Naive B cell (primary cell): ENCODE results near the gene PGA3. TPM values are rescaled to one million over a fixed set of nuclear protein-coding genes. Genes with fewer than 3 reads are reported as not detected.
A peak's percentile ranks its signal among the peaks of the same experiment; 100 is the strongest.
"Not testable (repeated sequence)": the region's sequence is repeated elsewhere in the genome, so short reads cannot be mapped to it uniquely, and the experiment has no call there.

Experiments used
- ATAC-seq, 2 donors: fragments of 150-1000 bp; cut with Tn5 transposase; 2 replicates each; pipeline ENCODE4 v1.10.0; 2021; ENCODE audit warnings: low read depth in 2 of 2, mild to moderate bottlenecking in 2 of 2, moderate library complexity in 2 of 2
- DNase-seq: peaks from one replicate; pipeline ENCODE4 v3.0.0; 2022
- H3K27ac Mint-ChIP-seq, 6 donors: one replicate each; pipeline ENCODE4 v1.8.0; 2020 to 2022; ENCODE audit warnings: mild to moderate bottlenecking in 6 of 6, mixed read lengths in 6 of 6, moderate library complexity in 5 of 6, inconsistent platforms in 2 of 6
- H3K27me3 Mint-ChIP-seq, 3 donors: one replicate each; pipeline ENCODE4 v1.8.0; 2021 to 2022; ENCODE audit warnings: mixed read lengths in 3 of 3, mild to moderate bottlenecking in 1 of 3
- H3K36me3 Mint-ChIP-seq, 2 donors: one replicate each; pipeline ENCODE4 v1.8.0; 2020 to 2022; ENCODE audit warnings: mixed read lengths in 2 of 2, inconsistent platforms in 1 of 2, mild to moderate bottlenecking in 1 of 2
- H3K4me1 Mint-ChIP-seq, 3 donors: one replicate each; pipeline ENCODE4 v1.8.0; 2020 to 2022; ENCODE audit warnings: mixed read lengths in 3 of 3, inconsistent platforms in 1 of 3, mild to moderate bottlenecking in 1 of 3, moderate library complexity in 1 of 3
- H3K4me3 Mint-ChIP-seq, 8 donors: one replicate each; pipeline ENCODE4 v1.8.0; 2020 to 2022; ENCODE audit warnings: mild to moderate bottlenecking in 8 of 8, mixed read lengths in 8 of 8, moderate library complexity in 8 of 8, inconsistent platforms in 2 of 8
- H3K9me3 Mint-ChIP-seq, 7 donors: one replicate each; pipeline ENCODE4 v1.8.0; 2020 to 2022; ENCODE audit warnings: mixed read lengths in 7 of 7, mild to moderate bottlenecking in 5 of 7, inconsistent platforms in 2 of 7, moderate library complexity in 1 of 7
- polyA plus RNA-seq, 6 donors: library from polyadenylated mRNA; unstranded; fragments of 300-500 nt; fragmentation: Illumina TruSeq; gene quantifications; one replicate each; pipeline ENCODE4 v1.2.3, GENCODE V29; 2021; ENCODE audit warnings: low read depth in 6 of 6

PGA3 gene
- polyA plus RNA-seq, result not detected

DNA sequence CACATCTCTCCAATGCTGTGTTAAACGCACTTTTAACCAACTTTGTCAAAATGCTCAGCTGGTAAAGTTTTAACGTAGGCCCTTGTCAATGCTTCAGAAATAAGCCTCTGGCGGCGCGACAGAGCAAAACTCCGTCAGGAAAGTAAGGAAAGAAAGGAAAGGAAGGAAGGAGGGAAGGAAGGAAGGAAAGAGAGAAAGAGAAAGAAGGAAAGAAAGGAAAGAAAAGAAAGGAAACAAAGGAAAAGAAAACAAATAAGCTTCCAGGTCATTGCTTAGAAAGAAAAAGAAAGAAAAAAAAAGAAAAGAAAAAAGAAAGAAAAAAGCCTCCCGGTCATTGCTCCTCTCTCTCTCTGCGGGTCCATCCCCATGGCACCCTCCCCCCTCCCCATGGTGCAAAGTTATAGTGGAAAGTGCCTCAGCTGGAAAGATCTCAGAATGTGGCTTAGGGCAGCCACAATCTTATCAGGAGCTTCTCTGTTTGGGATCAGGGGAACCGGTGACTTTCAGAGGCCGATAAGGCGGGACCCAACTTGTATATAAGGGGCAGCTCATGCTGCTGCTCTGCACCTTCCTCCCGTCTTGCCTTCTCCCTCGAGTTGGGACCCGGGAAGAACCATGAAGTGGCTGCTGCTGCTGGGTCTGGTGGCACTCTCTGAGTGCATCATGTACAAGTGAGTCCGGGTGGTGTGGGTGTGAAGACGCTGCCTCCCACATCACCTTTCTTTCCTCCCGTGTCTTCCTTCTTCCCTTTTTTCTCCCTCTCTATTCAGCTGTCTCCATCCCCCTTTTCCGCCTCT, at the start of gene PGA3:
Gene PGA3 (plus strand): TSS at position 566 of the 797 bp plus-strand sequence. CDS start 50 bp downstream, at position 616.
- peak within 1 kb of the TSS in 1 of 6 donors; percentile 33 for H3K27ac Mint-ChIP-seq
- not testable (repeated sequence) for DNase-seq, H3K9me3 Mint-ChIP-seq, ATAC-seq, H3K36me3 Mint-ChIP-seq, H3K4me3 Mint-ChIP-seq, H3K4me1 Mint-ChIP-seq
- peaks cover 9 to 42% (median 19%) of the 10 kb centered on the region in 3 donors for H3K27me3 Mint-ChIP-seq

DNA sequence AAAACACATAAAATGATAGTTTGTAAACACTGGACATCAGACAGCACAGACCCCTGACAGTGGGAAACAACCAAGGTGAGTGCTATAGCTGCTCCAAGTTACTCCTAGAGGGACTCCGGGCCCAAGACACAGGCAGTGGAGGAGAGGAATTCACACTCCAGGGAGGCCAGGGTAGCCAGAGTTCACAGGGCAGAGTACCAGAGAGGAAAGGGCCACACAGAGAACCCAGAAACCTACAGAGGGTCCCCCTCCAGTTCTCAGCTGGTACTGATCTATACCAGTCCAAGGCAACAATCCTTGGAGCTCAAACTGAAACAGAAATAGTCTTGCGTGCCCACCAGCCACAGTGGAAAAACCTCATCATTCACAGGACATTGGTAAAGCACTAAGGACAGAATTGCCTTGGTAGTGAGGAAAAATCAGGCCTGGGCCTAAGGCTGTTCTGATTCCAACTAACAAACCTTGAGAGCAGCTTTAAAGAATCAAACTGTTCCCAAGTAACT, 49.7 kb upstream of the PGA3 start:
- H3K36me3 Mint-ChIP-seq, result peaks cover 17 to 21% of the 10 kb centered on the region in 2 donors
- H3K27ac Mint-ChIP-seq, result no peak overlapping the region
- ATAC-seq, result no peak
- no peak overlapping the region for H3K4me3 Mint-ChIP-seq
- no peak for DNase-seq
- H3K27me3 Mint-ChIP-seq, result no peaks in the 10 kb centered on the region
- H3K9me3 Mint-ChIP-seq, result peaks cover 3 to 21% (median 13%) of the 10 kb centered on the region in 7 donors
- H3K4me1 Mint-ChIP-seq, result peaks cover 30 to 46% (median 31%) of the 10 kb centered on the region in 3 donors

DNA sequence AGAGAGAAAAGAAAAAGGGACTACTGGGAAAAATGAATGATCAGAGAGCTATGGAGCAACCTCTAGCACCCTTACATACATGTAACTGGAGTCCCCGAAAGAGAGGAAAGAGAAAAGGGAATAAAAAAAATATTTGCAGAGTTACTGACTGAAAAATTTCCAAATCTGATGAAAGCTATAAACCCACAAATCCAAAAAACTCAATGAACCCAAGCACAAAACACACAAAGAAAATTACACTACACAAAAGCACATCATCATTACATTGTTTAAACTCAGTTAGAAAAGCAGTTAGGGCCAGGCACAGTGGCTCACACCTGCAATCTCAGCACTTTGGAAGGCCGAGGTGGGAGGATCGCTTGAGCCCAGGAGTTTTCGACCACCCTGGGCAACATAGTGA, 48.8 kb upstream of the PGA3 start:
- peaks cover 17 to 21% of the 10 kb centered on the region in 2 donors for H3K36me3 Mint-ChIP-seq
- ATAC-seq (no peak), DNase-seq (no peak)
- no peak overlapping the region for H3K4me3 Mint-ChIP-seq
- peaks cover 32 to 43% (median 37%) of the 10 kb centered on the region in 3 donors for H3K4me1 Mint-ChIP-seq
- peaks cover 3 to 21% (median 13%) of the 10 kb centered on the region in 7 donors for H3K9me3 Mint-ChIP-seq
- H3K27ac Mint-ChIP-seq, result no peak overlapping the region
- H3K27me3 Mint-ChIP-seq, result no peaks in the 10 kb centered on the region

DNA sequence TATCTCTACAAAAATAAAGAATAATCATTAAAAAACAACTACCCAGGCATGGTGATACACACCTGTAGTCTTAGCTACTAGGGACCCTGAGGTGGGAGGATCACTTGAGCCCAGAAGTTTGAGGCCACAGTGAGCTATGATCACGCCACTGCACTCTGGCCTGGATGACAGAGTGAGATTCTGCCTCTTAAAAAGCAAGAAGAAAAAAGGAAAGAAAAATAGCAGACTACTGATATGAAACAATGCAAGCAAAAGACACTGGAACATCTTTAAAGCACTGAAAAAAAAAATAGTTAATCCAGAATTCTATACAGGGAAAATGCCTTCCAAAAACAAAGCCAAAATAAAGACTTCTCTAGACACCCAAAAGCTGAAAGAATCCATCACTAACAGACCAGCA, 48.0 kb upstream of the PGA3 start:
- no peak for ATAC-seq
- Mint-ChIP-seq H3K4me1 (peaks cover 28 to 39% (median 33%) of the 10 kb centered on the region in 3 donors), H3K27me3 (no peaks in the 10 kb centered on the region), H3K36me3 (peaks cover 17 to 21% of the 10 kb centered on the region in 2 donors), H3K27ac (peak overlapping the region in 2 of 6 donors; percentile 30 to 69), H3K9me3 (peaks cover 3 to 21% (median 13%) of the 10 kb centered on the region in 7 donors), H3K4me3 (peak overlapping the region in 1 of 8 donors; percentile 36)
- DNase-seq, result no peak

DNA sequence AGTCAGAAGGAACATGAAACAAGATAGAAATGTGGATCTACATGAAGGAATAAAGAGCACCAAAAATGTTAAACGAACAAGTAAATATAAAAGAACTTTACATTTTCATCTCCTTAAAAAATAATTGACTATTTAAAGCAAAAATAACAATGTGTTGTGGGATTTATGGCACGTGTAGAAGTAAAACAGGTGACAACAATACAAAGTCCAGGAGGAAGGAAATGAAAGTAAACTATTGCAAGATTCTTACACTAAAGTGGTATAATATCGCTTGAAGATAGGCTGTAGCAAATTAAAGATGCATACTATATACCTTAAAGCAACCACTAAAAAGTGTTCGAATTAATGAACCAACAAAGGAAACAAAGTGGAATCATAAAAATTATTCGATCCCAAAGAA, 47.6 kb upstream of the PGA3 start:
- no peaks in the 10 kb centered on the region for H3K27me3 Mint-ChIP-seq
- ATAC-seq, result no peak

DNA sequence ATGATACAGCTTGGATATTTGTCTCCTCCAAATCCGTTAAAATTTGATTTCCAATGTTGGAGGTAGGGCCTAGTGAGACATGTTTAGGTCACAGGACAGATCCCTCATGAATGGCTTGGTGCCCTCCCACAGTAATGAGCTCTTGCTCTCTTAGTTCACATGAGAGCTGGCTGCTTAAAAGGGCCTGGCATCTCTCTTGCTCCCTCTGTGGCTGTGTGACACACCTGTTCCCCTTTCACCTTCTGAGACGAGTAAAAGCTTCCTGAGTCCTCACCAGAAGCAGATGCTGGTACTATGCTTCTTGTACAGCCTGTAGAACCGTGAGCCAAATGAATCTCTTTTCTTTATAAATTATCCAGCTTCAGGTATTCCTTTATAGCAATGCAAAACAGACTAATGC, 45.6 kb upstream of the PGA3 start:
- peak overlapping the region in 2 of 6 donors; percentile 11 to 72 for H3K27ac Mint-ChIP-seq
- peaks cover 3 to 21% (median 13%) of the 10 kb centered on the region in 7 donors for H3K9me3 Mint-ChIP-seq
- no peak for ATAC-seq
- DNase-seq, result no peak
- H3K4me1 Mint-ChIP-seq, result peaks cover 39 to 51% (median 42%) of the 10 kb centered on the region in 3 donors
- H3K4me3 Mint-ChIP-seq, result peak overlapping the region in 1 of 8 donors; percentile 56
- H3K27me3 Mint-ChIP-seq, result no peaks in the 10 kb centered on the region
- H3K36me3 Mint-ChIP-seq, result peaks cover 17 to 21% of the 10 kb centered on the region in 2 donors

More for the DNA sequence above, 47.6 kb upstream of the PGA3 start:
- Mint-ChIP-seq H3K4me3 (peak overlapping the region in 1 of 8 donors; percentile 36), H3K36me3 (peaks cover 17 to 21% of the 10 kb centered on the region in 2 donors), H3K4me1 (peaks cover 32 to 41% (median 35%) of the 10 kb centered on the region in 3 donors), H3K27ac (peak overlapping the region in 2 of 6 donors; percentile 30 to 62), H3K9me3 (peaks cover 3 to 21% (median 13%) of the 10 kb centered on the region in 7 donors)
- no peak for DNase-seq

DNA sequence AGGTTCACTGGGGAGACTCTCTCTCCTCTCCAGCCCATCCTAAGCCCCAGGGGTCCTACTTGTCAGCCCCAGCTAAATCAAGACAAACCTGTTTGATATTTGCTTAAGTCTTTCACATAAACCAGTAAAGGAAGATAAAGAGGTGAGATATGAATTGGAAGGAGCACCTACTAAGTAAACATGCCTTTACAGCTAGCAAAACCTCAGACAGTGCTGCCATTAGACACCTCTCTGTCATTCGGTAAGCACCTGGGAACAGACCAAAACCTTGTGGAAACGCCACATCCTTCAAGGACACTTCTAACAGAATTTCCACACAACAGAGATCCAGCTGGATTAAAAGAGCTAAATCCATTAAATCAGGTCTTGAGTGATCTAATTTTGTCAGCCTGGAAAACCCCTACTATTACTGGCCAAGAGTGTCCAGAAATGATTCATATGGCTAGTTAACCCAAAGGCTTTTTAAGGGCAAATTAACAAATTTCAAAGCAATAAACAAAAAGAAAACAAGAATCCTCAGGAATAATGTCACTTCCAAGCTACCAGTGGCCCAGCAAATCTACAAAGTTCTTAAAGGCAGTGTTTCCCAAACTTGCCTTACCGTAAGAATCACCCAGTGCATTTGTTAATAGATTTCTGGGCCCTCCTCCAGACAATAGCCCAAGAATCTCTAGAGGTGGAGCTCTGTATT, 44.5 kb upstream of the PGA3 start:
- peak overlapping the region; percentile 34 to 84 (median 52) for H3K27ac Mint-ChIP-seq
- H3K4me1 Mint-ChIP-seq, result peaks cover 47 to 52% (median 48%) of the 10 kb centered on the region in 3 donors
- DNase-seq (no peak), ATAC-seq (no peak)
- peaks cover 17 to 21% of the 10 kb centered on the region in 2 donors for H3K36me3 Mint-ChIP-seq
- no peaks in the 10 kb centered on the region for H3K27me3 Mint-ChIP-seq
- peak overlapping the region in 2 of 8 donors; percentile 56 to 79 for H3K4me3 Mint-ChIP-seq
- H3K9me3 Mint-ChIP-seq, result peaks cover 3 to 21% (median 13%) of the 10 kb centered on the region in 7 donors

DNA sequence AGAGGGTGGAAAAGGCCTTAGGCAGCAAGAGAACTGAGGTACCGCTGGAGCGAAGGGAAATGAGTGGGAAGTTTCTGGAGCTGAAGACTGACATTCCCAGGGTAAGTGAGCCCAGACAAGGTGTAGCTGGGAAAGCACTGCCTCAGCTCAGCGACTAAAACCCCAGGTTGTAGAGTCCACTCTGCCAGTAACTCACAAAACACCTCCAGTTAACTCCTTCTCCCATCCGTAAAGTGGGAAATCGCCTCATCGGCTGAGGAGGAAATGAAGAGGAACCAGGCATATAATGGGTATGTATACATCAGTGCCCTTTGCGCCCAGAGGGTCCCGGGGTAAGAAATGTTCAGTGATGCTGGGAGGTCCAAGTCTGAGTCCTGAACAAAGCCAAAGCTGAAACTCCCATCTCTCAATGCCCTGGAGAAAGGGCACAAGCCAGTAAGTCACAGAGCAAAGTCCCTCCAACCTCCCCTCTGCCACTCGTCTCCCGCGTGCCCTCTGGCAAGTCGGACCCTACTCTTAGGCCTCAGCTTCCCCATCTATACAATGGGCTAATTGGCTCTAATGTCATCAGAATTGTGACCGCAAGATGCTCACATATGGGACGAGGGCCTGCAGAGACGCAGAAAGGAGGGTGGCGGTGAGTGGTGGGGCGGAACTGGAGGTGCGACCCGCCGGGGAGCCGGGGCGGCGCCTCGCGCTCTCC, 42.7 kb upstream of the PGA3 start:
- peak overlapping the region; percentile 88 to 98 (median 96) for H3K27ac Mint-ChIP-seq
- peak overlapping the region; percentile 70 to 92 (median 90) for H3K4me3 Mint-ChIP-seq
- peaks cover 56 to 66% (median 63%) of the 10 kb centered on the region in 3 donors for H3K4me1 Mint-ChIP-seq
- H3K27me3 Mint-ChIP-seq, result no peaks in the 10 kb centered on the region
- H3K9me3 Mint-ChIP-seq, result peaks cover 0 to 4% (median 2%) of the 10 kb centered on the region in 7 donors
- no peak for ATAC-seq
- DNase-seq, result peak; percentile 10
- H3K36me3 Mint-ChIP-seq, result peaks cover 4 to 10% of the 10 kb centered on the region in 2 donors

DNA sequence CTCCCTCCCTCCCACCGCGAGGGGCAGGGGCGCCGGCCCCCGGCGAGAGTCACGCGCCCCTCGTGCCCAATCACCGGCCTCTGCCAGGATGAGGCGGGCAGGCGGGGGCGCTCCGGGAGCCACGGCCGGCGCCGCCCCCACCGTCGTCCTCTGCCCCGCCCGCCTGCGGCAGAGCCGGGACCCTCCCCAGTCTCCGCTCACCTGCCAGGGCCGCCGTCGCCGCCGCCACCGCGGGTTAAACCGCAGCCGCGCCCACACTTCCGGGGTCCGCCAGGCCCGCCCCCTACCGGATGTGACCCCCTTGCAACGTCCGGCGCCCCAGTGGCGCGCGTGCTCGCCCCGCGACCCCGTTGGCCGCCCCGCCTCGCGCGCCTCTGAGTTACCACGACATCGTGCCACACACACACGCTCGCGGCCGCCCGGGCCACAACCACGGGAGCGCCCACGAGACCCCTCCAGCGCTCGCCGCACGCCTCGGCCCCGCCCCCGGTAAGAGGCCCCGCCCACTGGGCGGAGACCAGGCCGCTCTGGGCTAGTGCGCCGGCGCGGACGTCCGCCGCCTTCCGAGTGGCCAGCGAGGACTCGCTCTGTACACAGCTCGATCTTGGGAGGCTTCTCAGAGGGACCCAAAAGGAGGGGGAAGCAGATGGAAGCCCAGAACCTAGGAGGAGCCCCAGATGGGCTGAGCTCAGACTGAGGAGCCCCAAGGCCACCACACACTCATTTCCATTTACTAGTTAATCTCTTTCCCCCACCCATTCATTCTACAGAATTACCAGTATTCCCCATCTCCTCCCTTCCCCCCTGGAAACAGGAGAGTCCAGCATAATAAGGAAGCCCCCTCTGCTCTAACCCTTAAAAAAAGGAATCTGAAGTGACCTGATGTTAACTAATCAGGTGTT, 41.9 kb upstream of the PGA3 start, which contains the start of gene VPS37C:
Gene VPS37C (minus strand): TSS at position 237 of the 902 bp plus-strand sequence. CDS start 22,597 bp downstream, outside the sequence.
- Mint-ChIP-seq H3K27ac (peak within 1 kb of the TSS; percentile 96 to 99 (median 99)), H3K9me3 (peaks cover 0 to 2% (median 0%) of the 10 kb centered on the region in 7 donors), H3K27me3 (no peaks in the 10 kb centered on the region), H3K4me1 (peaks cover 52 to 64% (median 57%) of the 10 kb centered on the region in 3 donors), H3K36me3 (peaks cover 0 to 6% of the 10 kb centered on the region in 2 donors), H3K4me3 (peak within 1 kb of the TSS; percentile 90 to 98 (median 96))
- ATAC-seq (peak; percentile 70 to 73), DNase-seq (peak; percentile 97)

DNA sequence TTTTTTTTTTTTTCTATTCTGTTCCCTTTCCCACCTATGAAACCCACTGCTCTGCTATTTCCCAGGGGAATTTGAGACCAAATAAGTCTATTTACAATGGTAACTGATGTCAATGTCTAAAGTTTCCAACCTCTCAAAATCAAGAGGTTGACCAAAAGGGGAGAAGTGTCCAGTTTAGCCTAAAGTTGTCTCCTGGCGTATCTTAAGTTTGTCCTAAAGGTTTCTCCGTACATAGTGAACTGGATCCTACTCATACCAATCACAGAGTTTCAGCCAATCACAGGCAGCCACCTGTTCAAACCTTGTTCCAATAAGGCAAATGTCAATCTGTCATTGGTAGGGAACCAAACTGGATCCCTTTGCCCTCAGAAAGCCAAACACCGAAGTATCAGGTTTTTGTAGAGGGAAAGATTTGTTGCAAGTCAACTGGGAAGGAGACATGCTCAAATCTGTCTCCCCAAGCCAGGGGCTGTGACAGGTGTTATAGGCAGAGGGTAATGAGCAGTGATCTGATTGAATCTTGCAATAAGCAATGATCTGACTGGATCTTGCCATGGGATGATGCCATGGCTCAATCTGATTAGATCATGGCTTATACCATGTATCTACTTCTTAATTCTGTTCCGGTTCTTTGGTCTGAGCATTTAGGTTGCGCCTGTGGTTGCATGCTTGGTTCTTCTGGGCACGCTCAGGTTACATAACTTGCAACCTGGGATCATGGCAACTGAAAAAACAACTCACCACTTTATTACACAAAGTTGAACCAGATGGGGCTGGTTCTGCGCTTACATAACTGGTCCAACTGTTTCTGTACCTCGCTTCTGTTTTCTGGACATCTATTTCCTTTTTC, 41.0 kb upstream of the PGA3 start:
- H3K4me3 Mint-ChIP-seq, result peak overlapping the region; percentile 90 to 98 (median 96)
- H3K9me3 Mint-ChIP-seq, result no peaks in the 10 kb centered on the region
- H3K27me3 Mint-ChIP-seq, result no peaks in the 10 kb centered on the region
- H3K4me1 Mint-ChIP-seq, result peaks cover 53 to 66% (median 54%) of the 10 kb centered on the region in 3 donors
- peak in 1 of 2 donors; percentile 2 for ATAC-seq
- no peaks in the 10 kb centered on the region for H3K36me3 Mint-ChIP-seq
- peak; percentile 25 for DNase-seq
- peak overlapping the region; percentile 96 to 99 (median 99) for H3K27ac Mint-ChIP-seq

DNA sequence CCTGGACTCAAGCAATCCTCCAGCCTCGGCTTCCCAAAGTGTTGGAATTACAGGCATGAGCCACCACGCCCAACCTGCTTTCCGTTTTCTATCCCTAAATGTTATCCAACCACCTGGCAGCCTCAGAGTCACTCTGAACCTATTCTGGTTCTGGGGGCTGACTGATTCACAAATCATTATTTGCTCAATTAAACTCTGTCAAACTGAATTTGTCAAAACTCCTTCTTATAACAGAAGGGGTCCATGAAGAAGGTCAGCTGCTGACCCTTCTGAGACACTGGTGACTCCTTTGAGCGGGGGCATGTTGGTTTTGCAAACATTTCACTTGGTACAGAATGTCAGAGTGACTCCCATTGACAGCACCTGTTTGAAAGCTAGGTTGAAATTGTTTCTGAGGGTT, 40.3 kb upstream of the PGA3 start:
- Mint-ChIP-seq H3K4me1 (peaks cover 51 to 67% (median 54%) of the 10 kb centered on the region in 3 donors), H3K4me3 (peak overlapping the region in 6 of 8 donors; percentile 5 to 90 (median 50)), H3K9me3 (no peaks in the 10 kb centered on the region), H3K36me3 (no peaks in the 10 kb centered on the region), H3K27ac (peak overlapping the region in 5 of 6 donors; percentile 75 to 99 (median 95)), H3K27me3 (no peaks in the 10 kb centered on the region)
- DNase-seq, result no peak
- ATAC-seq, result no peak
